Small intestine (tissue), 7 donors: ENCODE measurements around the gene WFDC6. TPM values are rescaled to one million over a fixed set of nuclear protein-coding genes. Genes with fewer than 3 reads are reported as not detected.
A peak's percentile ranks its signal among the peaks of the same experiment; 100 is the strongest.

Experiments
- DNase-seq, 2 donors: peaks; one replicate each; pipeline versions ENCODE4 v3.0.0 to v3.0.0-alpha.2; 2013
- FAIRE-seq: peaks from 2 replicates; lab custom pipeline; 2012; peaks lifted over from hg19 to GRCh38; lab: Jason Lieb, UNC
- H3K27ac ChIP-seq, 3 donors: one replicate each; pipeline ENCODE4 v1.5.1; 2013; ENCODE audit warnings: low read length in 2 of 3, mild to moderate bottlenecking in 2 of 3, control low read depth in 1 of 3, inconsistent platforms in 1 of 3, low read depth in 1 of 3, moderate library complexity in 1 of 3
- H3K27me3 ChIP-seq, 3 donors: one replicate each; pipeline ENCODE4 v1.6.1; 2013; ENCODE audit warnings: low read length in 3 of 3, inconsistent platforms in 1 of 3; ENCODE audit not compliant: control insufficient read depth in 3 of 3, insufficient read depth in 3 of 3
- H3K36me3 ChIP-seq, 3 donors: one replicate each; pipeline ENCODE4 v1.6.1; 2013; ENCODE audit warnings: low read length in 3 of 3, inconsistent platforms in 1 of 3, low read depth in 1 of 3, mild to moderate bottlenecking in 1 of 3, moderate library complexity in 1 of 3; ENCODE audit not compliant: control insufficient read depth in 3 of 3, insufficient read depth in 2 of 3
- H3K4me1 ChIP-seq, 3 donors: one replicate each; pipeline ENCODE4 v1.6.1; 2013; ENCODE audit warnings: low read length in 2 of 3, inconsistent platforms in 1 of 3, low read depth in 1 of 3, mild to moderate bottlenecking in 1 of 3, moderate library complexity in 1 of 3; ENCODE audit not compliant: control insufficient read depth in 3 of 3, insufficient read depth in 2 of 3
- H3K4me3 ChIP-seq, 3 donors: one replicate each; pipeline ENCODE4 v1.5.1; 2013; ENCODE audit warnings: low read length in 3 of 3, control low read depth in 1 of 3, inconsistent platforms in 1 of 3, low read depth in 1 of 3, mild to moderate bottlenecking in 1 of 3, moderate library complexity in 1 of 3
- H3K9me3 ChIP-seq, 2 donors: one replicate each; pipeline ENCODE4 v1.6.1; 2013; ENCODE audit warnings: low read depth in 1 of 2, low read length in 1 of 2; ENCODE audit not compliant: control insufficient read depth in 2 of 2, insufficient read depth in 1 of 2
- WGBS, 3 donors: extraction: QIAGEN DNeasy Blood & Tissue Kit; methylation state at CpG; one replicate each; pipeline ENCODE4 v1.1.7; 2013; 5-methylcytosine and 5-hydroxymethylcytosine counted together
- polyA plus RNA-seq, 4 donors: library from polyadenylated mRNA; stranded (reverse) in 3 of 4; unstranded in 1 of 4; fragments of 200-250 nt in 3 of 4; fragments of 120-200 nt in 1 of 4; gene quantifications; one replicate each; pipeline versions ENCODE4 v1.2.1 to v1.2.3, GENCODE V29; 2013
- donor health status: healthy with polysubstance abuse.
- donor health status: control.
- donor health status: control.
- donor health status: Bipolar disorder and iron deficiency.
- donor health status: healthy.

The WFDC6 gene
- polyA plus RNA-seq, 4 donors = not detected

DNA sequence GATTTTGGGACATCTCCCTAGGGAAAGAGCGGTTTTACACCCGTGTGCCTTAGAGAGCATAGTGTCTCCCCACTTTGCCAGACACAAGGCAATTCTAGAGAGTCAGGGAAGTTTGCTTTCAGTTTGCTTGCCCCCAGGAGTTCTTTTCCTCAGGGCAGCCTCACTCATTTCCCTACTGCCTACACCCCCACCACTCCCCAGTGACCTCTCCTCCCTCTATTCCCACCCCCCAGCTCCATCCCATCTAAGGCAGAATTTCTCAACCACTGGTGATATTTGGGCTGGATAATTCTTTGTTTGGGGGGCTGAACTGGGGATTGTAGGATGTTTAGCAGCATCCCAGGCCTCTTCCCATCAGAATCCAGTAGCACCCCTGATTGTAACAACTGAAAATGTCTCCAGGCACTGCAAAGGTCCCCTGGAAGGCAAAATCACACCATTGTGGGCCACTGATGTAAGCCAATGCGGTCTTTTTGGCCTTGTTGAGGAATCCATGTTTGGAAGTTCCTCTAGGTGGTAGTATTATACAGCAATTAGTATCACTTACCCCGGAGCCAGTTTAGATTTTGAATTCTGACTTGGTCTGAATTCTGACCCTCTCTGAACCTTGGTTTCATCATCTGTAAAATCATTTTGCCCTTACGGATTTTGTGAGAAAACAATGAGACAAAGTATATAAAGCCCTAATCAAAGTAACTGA, 6.6 kb upstream of the WFDC6 start:
- FAIRE-seq = no peak

DNA sequence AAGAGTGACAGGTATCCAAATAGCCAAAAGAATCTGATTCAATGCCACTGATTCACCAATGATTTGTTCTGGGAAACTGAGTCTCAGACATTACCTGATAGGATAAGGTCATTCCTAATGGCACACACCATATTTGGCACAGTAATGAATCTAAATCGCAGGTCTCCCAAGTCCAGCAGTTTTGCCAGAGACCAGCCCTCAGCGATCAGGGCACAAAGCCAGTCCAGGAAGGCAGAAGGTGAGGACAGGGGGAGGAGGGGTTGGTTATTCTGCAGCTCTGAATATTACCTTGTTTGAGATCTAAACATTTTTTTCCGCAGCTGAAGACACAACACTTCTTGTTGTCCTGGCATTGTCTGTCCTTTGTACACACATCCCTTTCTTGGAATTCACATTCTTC, 6.1 kb upstream of the WFDC6 start:
- WGBS, 3 donors = 62 to 84% (median 78%) methylated on average over 3 of the region's 3 CpGs
- Histone ChIP-seq H3K4me1 (no peaks in the 10 kb centered on the region), H3K27me3 (peaks cover 0 to 6% (median 5%) of the 10 kb centered on the region in 3 donors), H3K36me3 (no peaks in the 10 kb centered on the region), H3K4me3 (no peak overlapping the region), H3K9me3 (no peaks in the 10 kb centered on the region), H3K27ac (no peak overlapping the region)
- FAIRE-seq (no peak), DNase-seq (no peak)

More for the DNA sequence above, 6.6 kb upstream of the WFDC6 start:
- no peak overlapping the region for H3K4me3 ChIP-seq
- no peak overlapping the region for H3K27ac ChIP-seq
- no peaks in the 10 kb centered on the region for H3K9me3 ChIP-seq
- peak; percentile 21 to 23 for DNase-seq
- peaks cover 0 to 6% (median 5%) of the 10 kb centered on the region in 3 donors for H3K27me3 ChIP-seq
- H3K4me1 ChIP-seq = no peaks in the 10 kb centered on the region
- WGBS, 3 donors = 15 to 17% (median 17%) methylated on average over 5 of the region's 5 CpGs
- H3K36me3 ChIP-seq = no peaks in the 10 kb centered on the region

DNA sequence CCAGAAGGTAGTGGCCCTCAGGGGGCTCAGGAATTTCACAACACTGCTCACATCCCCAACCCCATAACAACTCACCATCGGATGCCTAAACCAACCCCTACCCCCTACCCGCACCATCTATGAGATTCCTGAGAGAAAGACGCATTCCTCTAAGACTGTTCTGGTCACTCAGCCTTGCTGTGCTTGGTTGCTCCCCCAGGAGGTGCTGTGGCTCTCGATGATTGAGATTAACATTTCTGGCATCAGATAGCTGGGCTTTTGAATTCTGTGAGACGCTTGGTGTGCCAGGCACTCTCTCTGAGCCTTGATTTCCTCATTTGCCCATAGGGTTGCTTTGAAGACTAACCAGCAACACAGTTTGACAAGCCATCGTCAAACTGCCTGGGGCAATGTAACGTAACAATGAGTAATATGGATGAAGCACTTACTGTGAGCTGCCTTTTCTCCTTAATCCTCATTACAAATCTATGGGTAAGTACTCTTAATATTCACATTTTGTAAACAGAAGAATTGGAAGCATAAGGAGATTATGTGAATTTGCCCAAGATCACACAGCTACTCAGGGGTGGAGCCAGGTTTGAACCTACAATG, 978 bp downstream of the WFDC6 start:
- Histone ChIP-seq H3K4me1 (no peaks in the 10 kb centered on the region), H3K9me3 (no peaks in the 10 kb centered on the region), H3K27ac (no peak overlapping the region), H3K4me3 (no peak overlapping the region), H3K27me3 (peaks cover 0 to 2% (median 0%) of the 10 kb centered on the region in 3 donors), H3K36me3 (no peaks in the 10 kb centered on the region)
- FAIRE-seq = no peak
- DNase-seq = no peak
- 67 to 72% (median 69%) methylated on average over 7 of the region's 7 CpGs for WGBS, 3 donors

DNA sequence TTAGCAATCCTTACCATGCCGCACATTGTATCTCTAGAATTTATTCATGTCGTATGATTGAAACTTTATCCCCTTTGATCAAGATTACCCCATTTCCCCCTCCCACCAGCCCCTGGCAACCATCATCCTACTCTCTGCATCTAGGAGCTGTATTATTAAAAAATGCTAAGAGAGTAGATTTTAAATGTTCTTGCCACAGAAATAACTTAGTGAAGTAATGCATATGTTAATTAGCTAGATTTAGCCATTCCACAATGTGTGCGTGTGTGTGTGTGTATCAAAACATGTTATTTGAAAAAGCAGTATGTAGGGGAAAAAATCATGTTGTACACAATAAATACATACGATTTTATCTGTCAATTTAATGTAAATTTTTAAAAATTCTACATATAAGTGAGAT, 12.0 kb downstream of the WFDC6 start:
- FAIRE-seq (no peak), DNase-seq (no peak)
- no peaks in the 10 kb centered on the region for H3K4me1 ChIP-seq
- H3K9me3 ChIP-seq = no peaks in the 10 kb centered on the region
- no peak overlapping the region for H3K27ac ChIP-seq
- WGBS, 3 donors = 70 to 72% (median 70%) methylated on average over 4 of the region's 4 CpGs
- no peak overlapping the region for H3K4me3 ChIP-seq
- peaks cover 0 to 12% (median 0%) of the 10 kb centered on the region in 3 donors for H3K27me3 ChIP-seq
- H3K36me3 ChIP-seq = no peaks in the 10 kb centered on the region

DNA sequence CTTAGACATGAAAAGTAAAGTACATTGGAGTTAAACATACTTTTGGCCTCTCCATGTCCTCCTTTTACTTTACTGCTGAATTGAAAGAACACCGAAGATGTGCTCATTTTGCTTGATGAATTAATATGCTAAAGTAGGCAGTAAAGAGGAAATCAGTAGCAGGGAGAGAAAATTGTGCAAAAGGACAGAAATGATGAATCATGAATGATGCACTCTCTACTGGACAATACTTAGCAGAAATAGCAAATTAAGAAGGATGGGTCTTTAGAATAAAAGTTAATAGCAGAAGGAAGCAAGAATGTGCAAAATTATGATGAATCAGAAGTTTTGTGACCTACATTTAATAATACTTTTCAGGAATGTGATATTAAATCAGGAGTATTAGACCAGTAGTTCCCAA, 15.5 kb downstream of the WFDC6 start:
- H3K27me3 ChIP-seq = peaks cover 0 to 12% (median 0%) of the 10 kb centered on the region in 3 donors
- no peaks in the 10 kb centered on the region for H3K4me1 ChIP-seq
- H3K36me3 ChIP-seq = no peaks in the 10 kb centered on the region
- DNase-seq (no peak), FAIRE-seq (no peak)
- 69 to 79% (median 73%) methylated on average over 1 of the region's 1 CpG for WGBS, 3 donors
- no peak overlapping the region for H3K27ac ChIP-seq
- H3K9me3 ChIP-seq = no peaks in the 10 kb centered on the region
- H3K4me3 ChIP-seq = no peak overlapping the region

DNA sequence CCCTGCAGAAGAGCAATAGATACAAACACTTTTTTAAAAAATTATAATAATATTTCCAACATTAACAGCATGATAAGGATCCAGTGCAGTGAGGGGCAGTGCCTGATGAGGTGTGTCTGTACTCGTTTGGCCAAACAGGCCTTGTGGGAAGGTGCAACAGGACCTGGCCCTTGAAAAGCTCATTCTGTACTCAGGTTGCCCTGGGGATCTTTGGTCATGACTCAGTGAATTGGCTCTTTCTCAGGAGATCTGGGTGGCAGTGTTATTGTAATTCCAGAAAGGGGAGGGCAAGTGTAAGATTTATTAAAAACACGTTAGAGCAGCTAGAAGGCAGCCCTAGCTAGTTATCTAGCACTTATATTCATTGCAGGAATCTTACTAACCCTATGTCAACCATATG, 21.0 kb downstream of the WFDC6 start:
- DNase-seq = peak in 1 of 2 donors; percentile 44
- Histone ChIP-seq H3K4me3 (no peak overlapping the region), H3K27ac (no peak overlapping the region), H3K36me3 (no peaks in the 10 kb centered on the region), H3K9me3 (no peaks in the 10 kb centered on the region), H3K27me3 (peaks cover 0 to 2% (median 0%) of the 10 kb centered on the region in 3 donors), H3K4me1 (no peaks in the 10 kb centered on the region)
- FAIRE-seq = no peak
- WGBS, 3 donors = 6 to 44% (median 33%) methylated on average over 2 of the region's 2 CpGs

DNA sequence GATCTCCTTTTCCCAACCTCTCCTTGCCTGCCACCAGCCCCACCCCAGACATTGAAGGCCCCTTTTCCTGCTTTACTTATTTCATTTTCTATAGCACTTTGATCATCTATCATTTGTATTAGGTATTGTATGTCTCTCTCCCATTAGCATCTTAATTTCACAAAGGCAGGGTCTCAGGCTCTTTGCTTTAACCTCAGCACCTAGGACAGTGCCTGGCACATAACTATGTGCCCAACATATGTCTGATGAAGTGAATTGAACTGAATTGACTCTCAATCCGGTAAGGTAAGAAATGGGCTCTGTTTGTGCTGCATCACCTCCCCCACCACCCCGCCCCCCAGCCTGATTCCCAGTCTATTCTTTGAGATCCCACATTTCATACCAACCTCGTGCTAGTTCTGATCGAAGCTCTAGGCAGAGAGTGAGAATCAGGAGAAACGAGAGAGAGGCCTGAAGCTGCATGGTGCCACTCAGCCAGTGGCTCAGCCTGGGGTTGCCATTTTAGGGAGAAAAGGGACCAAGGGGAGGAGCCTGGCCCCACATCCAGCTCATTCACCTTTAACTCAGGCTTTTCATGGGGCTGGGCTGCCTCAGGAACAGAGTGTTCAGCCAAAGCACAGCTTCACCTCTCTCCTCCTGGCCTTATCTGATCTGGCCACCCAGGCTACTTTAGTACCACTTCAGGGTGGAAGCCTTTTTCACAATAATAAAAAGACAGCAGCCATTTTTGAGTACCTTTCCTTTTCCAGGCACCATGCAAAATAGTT, 24.0 kb downstream of the WFDC6 start, which contains the start of gene SPINT3:
TSS of gene SPINT3 (minus strand) at position 476 of the 767 bp plus-strand sequence. CDS start at position 462, 14 bp downstream.
- 69 to 70% (median 70%) methylated on average over 5 of the region's 5 CpGs for WGBS, 3 donors
- FAIRE-seq = no peak
- Histone ChIP-seq H3K27ac (no peak within 1 kb of the TSS), H3K4me1 (no peaks in the 10 kb centered on the region), H3K36me3 (no peaks in the 10 kb centered on the region), H3K4me3 (no peak within 1 kb of the TSS), H3K9me3 (no peaks in the 10 kb centered on the region), H3K27me3 (no peaks in the 10 kb centered on the region)
- DNase-seq = no peak

DNA sequence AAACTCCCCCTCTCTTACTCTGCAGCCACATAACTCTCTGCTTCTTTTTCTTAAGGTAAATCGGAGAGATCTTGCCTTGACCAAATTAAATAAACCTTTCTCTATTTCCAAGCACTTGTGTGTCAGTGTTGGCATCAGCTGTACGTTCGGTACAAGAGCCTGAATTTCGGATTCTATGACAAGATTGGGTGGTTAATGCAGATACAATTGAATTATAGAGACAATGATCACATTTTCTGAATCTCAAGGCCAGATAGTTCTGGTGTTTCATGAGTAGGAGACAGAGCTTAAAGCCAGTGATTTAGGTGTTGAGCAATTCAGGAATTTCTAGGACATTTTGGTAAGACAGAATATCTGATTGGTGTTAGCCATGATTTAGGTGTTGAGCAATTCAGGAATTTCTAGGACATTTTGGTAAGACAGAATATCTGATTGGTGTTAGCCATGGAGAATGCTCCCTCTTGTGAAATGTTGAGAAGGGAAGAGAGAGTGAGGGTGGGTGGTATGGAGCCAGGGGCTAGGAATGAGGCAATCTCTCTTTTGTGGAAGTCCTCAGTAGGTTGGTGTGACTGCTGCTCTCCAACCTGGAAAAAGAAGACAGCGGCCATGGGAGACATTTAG, 28.9 kb downstream of the WFDC6 start:
- Histone ChIP-seq H3K27me3 (no peaks in the 10 kb centered on the region), H3K4me1 (no peaks in the 10 kb centered on the region), H3K9me3 (peaks cover 0 to 3% of the 10 kb centered on the region in 2 donors), H3K27ac (no peak overlapping the region), H3K4me3 (no peak overlapping the region), H3K36me3 (no peaks in the 10 kb centered on the region)
- no peak for FAIRE-seq
- no peak for DNase-seq
- WGBS, 3 donors = 77 to 86% (median 81%) methylated on average over 5 of the region's 5 CpGs
